Duodenal mucosa (tissue), 2 donors: ENCODE data around the gene NLK.

Source experiments
- H3K27ac ChIP-seq: one replicate; pipeline ENCODE4 v1.7.0; 2013; ENCODE audit warnings: low read depth, low read length
- H3K27me3 ChIP-seq, 2 donors: one replicate each; pipeline ENCODE4 v1.7.0; 2013; ENCODE audit warnings: low read length in 2 of 2, control low read depth in 1 of 2; ENCODE audit not compliant: insufficient read depth in 2 of 2, control insufficient read depth in 1 of 2
- H3K36me3 ChIP-seq, 2 donors: one replicate each; pipeline ENCODE4 v1.7.0; 2013; ENCODE audit warnings: low read length in 2 of 2, control low read depth in 1 of 2; ENCODE audit not compliant: insufficient read depth in 2 of 2, control insufficient read depth in 1 of 2
- H3K4me1 ChIP-seq, 2 donors: one replicate each; pipeline ENCODE4 v1.7.0; 2013; ENCODE audit warnings: low read length in 2 of 2, control low read depth in 1 of 2; ENCODE audit not compliant: insufficient read depth in 2 of 2, control insufficient read depth in 1 of 2
- H3K4me3 ChIP-seq, 2 donors: one replicate each; pipeline ENCODE4 v1.7.0; 2013; ENCODE audit warnings: low read length in 2 of 2, low read depth in 1 of 2
- H3K9ac ChIP-seq, 2 donors: one replicate each; pipeline ENCODE4 v1.7.0; 2013; ENCODE audit warnings: low read length in 2 of 2, low read depth in 1 of 2
- H3K9me3 ChIP-seq, 2 donors: one replicate each; pipeline ENCODE4 v1.7.0; 2013; ENCODE audit warnings: low read length in 2 of 2, control low read depth in 1 of 2; ENCODE audit not compliant: control insufficient read depth in 1 of 2

NLK gene

DNA sequence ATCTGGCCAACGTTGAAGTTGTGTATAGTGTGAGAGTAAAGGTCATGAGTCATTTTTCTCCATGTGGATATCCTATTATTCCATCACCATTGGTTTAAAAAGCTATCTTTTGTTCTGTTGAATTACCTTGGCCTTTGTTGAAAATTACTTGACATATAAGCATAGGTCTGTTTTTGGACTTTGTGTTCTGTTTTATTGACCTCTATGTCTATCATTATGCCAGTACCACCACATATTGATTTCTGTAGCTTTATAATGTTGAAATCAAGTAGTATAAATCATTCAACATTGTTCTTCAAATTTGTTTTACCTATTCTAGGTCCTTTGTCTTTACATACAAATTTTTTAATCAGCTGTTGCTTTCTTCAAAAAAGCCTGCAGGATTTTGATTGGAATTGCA lies 58.5 kb downstream of the NLK start:
- H3K4me1 ChIP-seq: peaks cover 0 to 25% of the 10 kb centered on the region in 2 donors
- no peaks in the 10 kb centered on the region for H3K9me3 ChIP-seq
- no peaks in the 10 kb centered on the region for H3K27me3 ChIP-seq
- H3K27ac ChIP-seq: no peak overlapping the region
- H3K4me3 ChIP-seq: no peak overlapping the region
- no peaks in the 10 kb centered on the region for H3K36me3 ChIP-seq
- H3K9ac ChIP-seq: no peak overlapping the region

- H3K36me3 ChIP-seq: no peaks in the 10 kb centered on the region
- peaks cover 0 to 21% of the 10 kb centered on the region in 2 donors for H3K4me1 ChIP-seq
- H3K9me3 ChIP-seq: no peaks in the 10 kb centered on the region
- H3K4me3 ChIP-seq: no peak overlapping the region
- no peak overlapping the region for H3K9ac ChIP-seq
- no peaks in the 10 kb centered on the region for H3K27me3 ChIP-seq
- H3K27ac ChIP-seq: no peak overlapping the region
Measured at GRCh38 chr17:28101919-28102318, 59.4 kb downstream of the NLK start.

- no peaks in the 10 kb centered on the region for H3K9me3 ChIP-seq
- no peak overlapping the region for H3K27ac ChIP-seq
- H3K4me1 ChIP-seq: peaks cover 0 to 7% of the 10 kb centered on the region in 2 donors
- H3K4me3 ChIP-seq: no peak overlapping the region
- no peak overlapping the region for H3K9ac ChIP-seq
- H3K27me3 ChIP-seq: no peaks in the 10 kb centered on the region
- H3K36me3 ChIP-seq: no peaks in the 10 kb centered on the region
Measured at GRCh38 chr17:28105501-28105900, 63.0 kb downstream of the NLK start.

- H3K9ac ChIP-seq: no peak overlapping the region
- H3K27ac ChIP-seq: no peak overlapping the region
- H3K27me3 ChIP-seq: no peaks in the 10 kb centered on the region
- no peaks in the 10 kb centered on the region for H3K9me3 ChIP-seq
- no peaks in the 10 kb centered on the region for H3K36me3 ChIP-seq
- H3K4me1 ChIP-seq: peaks cover 6 to 13% of the 10 kb centered on the region in 2 donors
- no peak overlapping the region for H3K4me3 ChIP-seq
Measured at GRCh38 chr17:28110184-28110583, 67.7 kb downstream of the NLK start.

- H3K9me3 ChIP-seq: no peaks in the 10 kb centered on the region
- H3K36me3 ChIP-seq: no peaks in the 10 kb centered on the region
- no peak overlapping the region for H3K9ac ChIP-seq
- H3K27me3 ChIP-seq: no peaks in the 10 kb centered on the region
- H3K27ac ChIP-seq: no peak overlapping the region
- H3K4me1 ChIP-seq: peaks cover 6 to 10% of the 10 kb centered on the region in 2 donors
- H3K4me3 ChIP-seq: no peak overlapping the region
Measured at GRCh38 chr17:28112181-28112580, 69.7 kb downstream of the NLK start.

DNA sequence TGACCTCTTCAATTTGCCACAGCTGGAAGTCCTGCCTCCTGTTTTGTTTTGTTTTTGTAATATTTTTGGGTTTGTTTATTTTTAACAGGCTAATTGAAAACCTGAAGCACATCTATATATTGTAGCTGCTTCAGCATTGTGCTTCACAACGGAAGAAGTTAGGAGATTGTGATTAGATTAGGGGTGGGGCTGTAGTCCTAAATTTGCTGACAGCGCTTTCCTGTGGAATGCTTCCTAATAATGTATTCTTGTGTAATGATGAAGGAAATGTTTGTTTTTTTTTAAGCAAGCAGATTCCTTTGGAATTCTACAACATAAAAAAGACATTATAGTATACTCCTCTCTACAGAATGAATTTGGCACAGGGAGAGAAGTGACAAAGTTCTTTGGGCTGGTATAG lies 70.1 kb downstream of the NLK start:
- Histone ChIP-seq H3K4me3 (no peak overlapping the region), H3K4me1 (peaks cover 6 to 10% of the 10 kb centered on the region in 2 donors), H3K27me3 (no peaks in the 10 kb centered on the region), H3K9ac (no peak overlapping the region), H3K9me3 (no peaks in the 10 kb centered on the region), H3K36me3 (no peaks in the 10 kb centered on the region), H3K27ac (no peak overlapping the region)

DNA sequence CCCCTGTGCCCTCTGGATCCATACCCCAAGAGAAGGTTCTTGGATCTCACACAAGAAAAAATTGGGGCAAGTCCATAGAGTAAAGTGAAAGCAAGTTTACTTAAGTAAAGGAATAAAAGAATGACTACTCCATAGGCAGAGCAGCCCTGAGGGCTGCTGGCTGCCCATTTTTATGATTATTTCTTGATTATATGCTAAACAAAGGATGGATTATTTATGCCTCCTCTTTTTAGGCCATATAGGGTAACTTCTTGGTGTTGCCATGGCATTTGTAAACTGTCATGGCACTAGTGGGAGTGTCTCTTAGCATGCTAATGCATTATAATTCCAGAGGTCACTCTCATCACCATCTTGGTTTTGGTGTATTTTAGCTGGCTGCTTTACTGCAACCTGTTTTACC lies 70.8 kb downstream of the NLK start:
- no peaks in the 10 kb centered on the region for H3K36me3 ChIP-seq
- H3K9me3 ChIP-seq: no peaks in the 10 kb centered on the region
- no peak overlapping the region for H3K4me3 ChIP-seq
- H3K9ac ChIP-seq: no peak overlapping the region
- H3K4me1 ChIP-seq: peaks cover 6 to 14% of the 10 kb centered on the region in 2 donors
- H3K27ac ChIP-seq: no peak overlapping the region
- no peaks in the 10 kb centered on the region for H3K27me3 ChIP-seq

- Histone ChIP-seq H3K4me1 (peaks cover 10 to 27% of the 10 kb centered on the region in 2 donors), H3K9ac (no peak overlapping the region), H3K27me3 (no peaks in the 10 kb centered on the region), H3K36me3 (no peaks in the 10 kb centered on the region), H3K4me3 (no peak overlapping the region), H3K27ac (no peak overlapping the region), H3K9me3 (no peaks in the 10 kb centered on the region)
Measured at GRCh38 chr17:28115046-28115445, 72.6 kb downstream of the NLK start.

GRCh38 chr17:28117304-28117703 lies 74.8 kb downstream of the NLK start:
- H3K36me3 ChIP-seq: no peaks in the 10 kb centered on the region
- H3K9ac ChIP-seq: no peak overlapping the region
- no peaks in the 10 kb centered on the region for H3K27me3 ChIP-seq
- no peak overlapping the region for H3K4me3 ChIP-seq
- no peaks in the 10 kb centered on the region for H3K9me3 ChIP-seq
- no peak overlapping the region for H3K27ac ChIP-seq
- H3K4me1 ChIP-seq: peaks cover 5 to 21% of the 10 kb centered on the region in 2 donors

GRCh38 chr17:28118362-28118761 lies 75.9 kb downstream of the NLK start:
- Histone ChIP-seq H3K27ac (no peak overlapping the region), H3K4me3 (peak overlapping the region; percentile 14 to 33), H3K9ac (peak overlapping the region in 1 of 2 donors; percentile 33)

DNA sequence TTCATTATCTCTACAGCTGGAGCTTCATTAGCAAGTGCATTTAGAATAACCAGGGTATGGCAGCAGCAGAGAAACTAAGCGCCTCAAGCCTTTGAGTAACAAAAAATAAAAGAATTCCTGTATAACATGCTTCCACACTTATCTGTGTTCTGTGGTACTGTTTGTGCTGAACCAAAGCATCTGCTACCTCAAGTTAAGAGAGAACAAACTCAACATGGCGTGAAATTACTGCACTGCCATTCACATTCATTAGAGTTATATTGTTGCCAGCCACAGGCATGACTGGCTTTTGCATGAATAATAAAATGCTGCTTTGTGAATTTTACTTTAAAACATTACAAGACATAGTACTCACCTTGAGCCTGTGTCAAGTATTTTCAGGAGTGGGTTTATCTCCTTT lies 76.6 kb downstream of the NLK start:
- H3K27ac ChIP-seq: no peak overlapping the region

More at GRCh38 chr17:28118362-28118761, 75.9 kb downstream of the NLK start:
- Histone ChIP-seq H3K36me3 (peaks cover 0 to 7% of the 10 kb centered on the region in 2 donors), H3K9me3 (no peaks in the 10 kb centered on the region), H3K4me1 (peaks cover 4 to 17% of the 10 kb centered on the region in 2 donors), H3K27me3 (no peaks in the 10 kb centered on the region)

More for the DNA sequence above, 76.6 kb downstream of the NLK start:
- H3K9ac ChIP-seq: no peak overlapping the region
- H3K4me1 ChIP-seq: peaks cover 4 to 17% of the 10 kb centered on the region in 2 donors
- no peaks in the 10 kb centered on the region for H3K9me3 ChIP-seq
- peaks cover 0 to 7% of the 10 kb centered on the region in 2 donors for H3K36me3 ChIP-seq
- H3K4me3 ChIP-seq: no peak overlapping the region
- H3K27me3 ChIP-seq: no peaks in the 10 kb centered on the region
